T-helper 2 cell (primary cell): ENCODE data around the gene LGALS7B.
"Not testable (repeated sequence)": the region's sequence is repeated elsewhere in the genome, so short reads cannot be mapped to it uniquely, and the experiment has no call there.

ENCODE experiments used
- DNase-seq, 5 experiments: peaks; one replicate each; pipeline versions ENCODE4 v3.0.0 to v3.0.0-alpha.2; 2012 to 2022
- total RNA-seq, 2 donors: gene quantifications; one replicate each; lab custom pipeline; 2026; lab: John Stamatoyannopoulos, UW

The LGALS7B gene
- total RNA-seq = 0 reads per million in 2 donors

DNA sequence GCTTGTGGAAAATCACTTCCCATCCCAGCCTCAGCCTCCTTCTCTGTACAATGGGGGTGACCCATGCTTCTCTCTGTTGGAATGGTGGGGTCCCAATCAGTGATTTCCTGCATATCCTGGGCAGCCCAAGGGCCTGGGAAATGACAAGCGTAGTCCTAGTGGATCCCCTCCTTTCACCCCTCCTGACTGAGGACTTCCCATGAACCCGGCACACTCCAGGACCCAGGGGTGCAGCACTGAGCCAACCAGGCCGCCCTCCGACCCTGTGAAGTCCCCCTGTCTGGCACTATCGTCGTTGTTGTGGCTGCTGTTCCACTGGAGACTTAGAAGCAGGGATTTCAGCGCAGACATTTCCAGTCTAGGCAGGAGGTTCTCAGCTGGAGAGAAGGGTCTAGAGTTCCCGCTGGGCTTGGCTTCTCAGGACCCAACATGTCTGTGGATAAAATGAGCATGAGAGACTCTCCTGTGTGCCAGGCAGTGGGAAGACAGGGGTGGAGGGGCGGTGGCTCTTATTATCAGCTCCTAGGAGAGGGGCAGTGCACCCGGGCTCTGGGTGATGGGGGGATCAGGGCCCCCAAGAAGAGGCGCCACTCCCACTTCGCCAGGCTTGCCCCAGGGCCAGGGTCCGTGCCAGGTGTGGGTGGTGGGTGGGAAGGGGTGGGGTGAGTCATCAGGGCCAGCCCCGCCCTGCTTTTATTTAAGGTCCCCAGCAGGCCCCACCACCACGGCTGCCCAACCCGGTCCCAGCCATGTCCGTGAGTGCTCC lies at the start of gene LGALS7B:
Gene LGALS7B (plus strand): TSS at position 723 of the 766 bp plus-strand sequence. CDS start 27 bp downstream, at position 750.
- DNase-seq = no peak

DNA sequence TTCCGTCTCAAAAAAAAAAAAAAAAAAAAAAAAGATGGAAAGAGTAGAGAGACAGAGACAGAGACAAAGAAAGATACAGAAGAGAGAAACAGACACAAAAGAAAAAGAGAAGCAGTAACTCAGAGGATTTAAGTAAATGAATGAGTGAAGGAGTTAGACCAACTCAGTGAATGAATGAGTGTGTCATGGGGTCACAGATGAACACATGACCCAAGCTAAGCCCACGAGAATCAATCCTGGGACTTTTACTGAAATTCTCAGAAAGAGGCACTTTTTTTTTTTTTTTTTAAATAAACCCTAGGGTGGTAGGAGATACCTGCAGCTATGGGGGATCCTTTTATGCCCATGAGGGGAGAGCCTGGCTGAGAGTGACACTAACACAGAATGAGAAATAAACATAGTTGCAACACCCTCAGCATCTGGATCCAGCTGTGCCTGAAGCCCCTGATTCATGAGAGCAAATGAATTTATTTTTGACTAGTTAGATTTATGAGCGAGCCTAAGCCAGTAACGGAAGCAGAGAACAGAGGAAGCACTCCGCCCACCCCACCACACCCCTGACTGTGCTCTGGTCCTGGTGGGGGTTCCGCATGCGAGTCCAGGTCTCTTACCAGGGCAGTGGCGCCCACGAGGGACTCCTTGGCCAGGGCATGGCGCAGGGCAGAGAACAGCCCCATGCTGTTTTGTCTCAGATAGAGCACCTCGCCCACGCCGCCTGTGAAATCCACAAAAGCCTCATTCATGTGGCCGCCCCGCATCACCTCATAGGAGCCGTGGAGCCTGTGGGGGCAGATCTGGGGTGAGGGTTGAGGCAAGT lies 49.4 kb upstream of the LGALS7B start:
- no peak for DNase-seq

DNA sequence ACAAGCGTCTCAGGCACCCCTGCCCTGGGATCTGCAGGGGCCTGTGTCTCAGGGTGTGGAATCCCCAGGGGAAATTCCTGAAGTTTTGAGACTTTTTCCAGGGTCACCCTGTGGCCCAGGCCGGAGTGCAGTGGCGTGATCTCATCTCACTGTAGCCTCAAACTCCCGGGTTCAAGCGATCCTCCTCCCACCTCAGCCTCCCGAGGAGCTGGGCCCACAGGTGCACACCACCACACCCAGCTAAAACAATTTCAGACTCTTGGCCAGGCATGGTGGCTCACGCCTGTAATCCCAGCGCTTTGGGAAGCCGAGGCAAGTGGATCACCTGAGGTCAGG lies 48.8 kb upstream of the LGALS7B start:
- DNase-seq = no peak

DNA sequence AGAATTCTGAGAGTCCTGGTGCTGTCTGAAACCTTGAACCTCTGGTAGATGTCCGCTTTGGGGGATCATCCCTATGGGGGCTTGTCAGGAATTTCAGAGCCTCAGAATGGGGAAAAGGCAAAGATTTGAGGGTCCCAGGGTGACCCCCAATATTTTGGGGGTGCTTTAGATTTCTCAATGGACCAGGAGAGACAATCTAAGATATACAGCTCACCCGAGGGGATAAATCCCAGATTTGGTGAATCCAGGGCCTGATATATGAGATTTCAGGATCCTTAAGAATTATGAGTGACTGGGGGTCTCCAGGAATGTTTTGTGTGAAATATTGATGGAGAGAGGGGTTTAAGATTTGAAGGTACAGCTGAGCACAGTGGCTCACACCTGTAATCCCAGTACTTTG lies 48.1 kb upstream of the LGALS7B start:
- DNase-seq = no peak

DNA sequence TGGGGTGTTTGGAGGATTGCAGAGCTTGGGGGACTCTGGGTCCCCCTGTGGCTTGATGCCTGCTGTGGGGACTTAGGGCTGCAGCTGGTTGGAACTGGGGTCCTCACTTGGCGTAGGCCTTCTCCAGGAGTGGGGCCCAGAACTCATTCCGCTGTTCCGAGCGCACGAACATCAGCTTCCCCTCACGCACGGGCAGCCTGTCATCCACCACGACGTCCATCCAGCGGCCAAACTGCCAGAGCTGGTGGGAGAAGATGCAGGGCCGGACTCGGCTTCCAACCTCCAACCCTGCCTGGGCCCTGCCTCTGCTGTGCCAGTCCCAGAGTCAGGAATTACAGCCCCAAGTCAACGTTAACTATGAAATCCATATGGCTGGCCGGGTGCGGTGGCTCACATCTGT lies 47.3 kb upstream of the LGALS7B start:
- DNase-seq = no peak

DNA sequence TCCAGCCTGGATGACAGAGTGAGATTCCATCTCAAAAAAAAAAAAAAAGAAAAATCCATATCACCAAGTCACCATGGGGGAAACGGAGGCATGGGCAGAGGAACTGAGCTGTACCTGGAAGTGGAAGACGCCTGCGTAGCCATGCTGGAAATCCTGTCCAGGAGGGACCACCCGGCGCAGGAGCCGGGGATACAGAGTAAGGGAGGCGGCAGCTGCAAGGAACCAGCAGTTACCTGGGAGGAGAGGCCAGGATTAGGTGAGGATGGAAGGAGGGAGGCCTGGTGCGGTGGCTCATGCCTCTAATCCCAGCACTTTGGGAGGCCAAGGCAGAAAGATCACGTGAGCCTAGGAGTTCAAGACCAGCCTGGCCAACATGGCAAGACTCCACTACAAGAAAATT lies 46.7 kb upstream of the LGALS7B start:
- DNase-seq = no peak

DNA sequence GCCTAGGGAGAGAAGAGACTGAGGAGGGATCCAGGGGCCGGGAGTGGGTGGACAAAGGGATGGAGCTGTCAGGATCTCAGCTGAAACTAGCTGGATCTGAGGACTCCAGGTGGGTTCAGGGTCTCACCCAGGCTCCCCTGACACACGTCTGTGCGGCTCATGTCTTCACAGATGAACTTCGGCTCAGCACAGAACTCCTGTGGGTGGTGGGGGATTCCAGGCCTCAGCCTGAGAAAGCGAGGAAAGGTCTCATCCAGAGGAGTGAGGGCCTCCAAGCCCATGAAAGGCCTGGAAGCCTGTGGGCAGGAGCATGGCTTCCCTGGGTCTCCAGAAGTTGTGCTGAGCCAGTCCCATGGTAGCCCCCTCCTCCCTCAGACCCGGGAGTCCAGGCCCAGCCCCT lies 46.1 kb upstream of the LGALS7B start:
- DNase-seq = no peak

DNA sequence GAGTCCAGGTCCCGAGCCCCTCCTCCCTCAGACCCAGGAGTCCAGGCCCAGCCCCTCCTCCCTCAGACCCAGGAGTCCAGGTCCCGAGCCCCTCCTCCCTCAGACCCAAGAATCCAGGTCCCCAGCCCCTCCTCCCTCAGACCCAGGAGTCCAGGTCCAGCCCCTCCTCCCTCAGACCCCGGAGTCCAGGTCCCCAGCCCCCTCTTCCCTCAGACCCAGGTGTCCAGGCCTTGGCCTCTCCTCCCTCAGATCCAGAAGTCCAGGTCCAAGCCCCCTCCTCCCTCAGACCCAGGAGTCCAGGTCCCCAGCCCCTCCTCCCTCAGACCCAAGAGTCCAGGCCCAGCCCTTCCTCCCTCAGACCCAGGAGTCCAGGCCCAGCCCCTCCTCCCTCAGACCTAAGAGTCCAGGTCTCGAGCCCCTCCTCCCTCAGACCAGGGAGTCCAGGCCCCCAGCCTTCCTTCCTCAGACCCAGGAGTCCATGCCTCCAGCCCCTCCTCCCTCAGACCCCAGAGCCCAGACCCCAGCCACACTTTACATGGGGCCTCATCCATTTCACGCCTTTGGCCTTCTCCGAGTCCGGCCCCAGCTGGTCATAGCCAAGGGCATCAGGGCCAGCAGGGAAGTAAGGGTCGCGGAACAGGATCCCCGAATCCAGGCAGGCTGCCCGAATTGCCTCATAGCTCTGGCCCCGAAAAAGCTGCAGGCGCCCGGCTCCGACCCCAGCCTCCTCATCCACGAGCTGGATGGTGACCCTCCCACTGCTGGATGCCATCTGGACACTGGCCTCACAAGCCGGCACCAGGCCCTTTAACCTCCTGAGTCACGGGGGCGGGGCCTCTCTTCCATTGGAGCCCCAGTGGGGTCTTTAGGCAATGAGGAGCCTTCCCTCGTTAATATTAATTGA lies 45.4 kb upstream of the LGALS7B start:
- DNase-seq = no peak

DNA sequence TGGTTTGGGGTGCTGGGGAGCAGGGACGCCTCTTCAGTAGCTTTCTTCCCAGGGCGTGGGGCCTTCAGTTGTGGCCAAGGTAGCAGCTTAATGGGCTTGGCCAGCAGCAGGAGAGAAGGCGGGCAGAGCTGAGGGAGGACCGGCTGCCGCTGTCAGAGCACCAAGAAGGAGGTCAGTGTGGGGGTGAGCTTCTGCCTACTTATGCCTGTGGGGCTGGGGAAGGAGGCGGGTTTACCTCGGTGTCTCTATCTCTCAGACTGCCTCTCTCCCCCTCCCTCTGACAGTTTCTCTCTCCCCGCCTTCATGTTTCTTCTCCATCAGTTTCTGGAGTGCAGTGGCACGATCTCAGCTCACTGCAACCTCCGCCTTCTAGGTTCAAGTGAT lies 44.7 kb upstream of the LGALS7B start, which contains the start of gene CAPN12:
Gene CAPN12 (minus strand): TSS at position 177 of the 384 bp plus-strand sequence. CDS start 309 bp downstream, outside the sequence.
- no peak for DNase-seq

DNA sequence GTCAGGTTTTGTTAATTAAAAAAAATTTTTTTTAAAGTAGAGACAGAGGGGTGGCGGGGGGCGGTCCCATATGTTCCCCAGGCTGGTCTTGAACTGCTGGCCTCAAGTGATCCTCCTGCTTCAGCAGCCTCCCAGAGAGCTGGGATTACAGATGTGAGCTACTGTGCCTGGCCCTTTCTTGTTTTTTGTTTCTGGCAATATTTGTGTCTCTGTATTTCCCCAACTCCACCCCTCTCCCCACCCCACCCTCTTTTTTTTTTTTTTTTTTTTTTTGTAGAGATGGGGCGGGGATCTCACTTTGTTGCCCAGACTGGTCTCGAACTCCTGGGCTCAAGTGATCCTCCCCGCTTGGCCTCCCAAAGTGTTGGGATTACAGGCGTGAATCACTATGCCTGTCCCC lies 44.1 kb upstream of the LGALS7B start:
- DNase-seq = no peak

DNA sequence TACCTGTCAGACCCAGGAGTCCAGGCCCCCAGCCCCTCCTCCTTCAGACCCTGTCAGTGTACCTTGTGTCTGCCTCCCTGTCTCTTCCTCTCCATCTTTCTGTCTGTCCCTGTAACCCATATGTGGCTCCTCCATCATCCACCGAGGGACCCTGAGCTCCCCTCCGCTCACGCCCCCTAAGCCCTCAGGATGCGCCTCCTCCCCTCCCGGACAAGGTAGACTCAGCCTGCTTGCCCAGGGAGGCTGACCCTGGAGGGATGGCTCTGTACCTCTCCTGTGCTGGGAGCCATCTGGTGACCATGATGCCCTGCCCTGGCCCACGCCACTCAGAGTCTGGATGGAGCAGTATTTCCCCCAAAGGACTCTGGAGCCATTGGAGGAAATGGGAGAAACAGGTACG lies 43.7 kb upstream of the LGALS7B start:
- no peak for DNase-seq

DNA sequence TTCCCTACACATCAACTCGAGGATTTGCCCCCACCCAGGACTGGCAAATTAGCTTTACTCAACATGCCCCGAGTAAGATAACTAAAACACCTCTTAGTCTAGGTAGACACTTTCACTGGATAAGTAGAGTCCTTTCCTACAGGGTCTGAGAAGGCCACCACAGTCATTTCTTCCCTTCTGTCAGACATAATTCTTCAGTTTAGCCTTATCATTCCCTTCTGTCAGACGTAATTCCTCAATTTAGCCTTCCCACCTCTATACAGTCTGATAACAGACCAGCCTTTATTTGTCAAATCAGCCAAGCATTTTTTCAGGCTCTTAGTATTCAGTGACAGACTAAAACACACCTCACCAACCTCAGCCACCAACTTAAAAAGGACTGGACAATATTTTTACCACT lies 35.2 kb upstream of the LGALS7B start:
- not testable (repeated sequence) for DNase-seq

DNA sequence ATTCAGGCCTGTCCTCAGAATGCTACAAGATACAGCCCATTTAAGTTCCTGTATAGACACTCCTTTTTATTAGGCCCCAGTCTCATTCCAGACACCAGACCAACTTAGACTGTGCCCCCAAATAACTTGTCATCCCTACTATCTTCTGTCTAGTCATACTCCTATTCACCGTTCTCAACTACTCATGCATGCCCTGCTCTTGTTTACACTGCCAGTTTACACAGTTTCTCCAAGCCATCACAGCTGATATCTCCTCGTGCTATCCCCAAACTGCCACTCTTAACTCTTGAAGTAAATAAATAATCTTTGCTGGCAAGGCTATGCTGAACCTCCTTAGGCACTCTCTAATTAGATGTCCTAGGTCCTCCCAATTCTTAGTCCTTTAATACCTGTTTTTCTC lies 34.8 kb upstream of the LGALS7B start:
- not testable (repeated sequence) for DNase-seq

DNA sequence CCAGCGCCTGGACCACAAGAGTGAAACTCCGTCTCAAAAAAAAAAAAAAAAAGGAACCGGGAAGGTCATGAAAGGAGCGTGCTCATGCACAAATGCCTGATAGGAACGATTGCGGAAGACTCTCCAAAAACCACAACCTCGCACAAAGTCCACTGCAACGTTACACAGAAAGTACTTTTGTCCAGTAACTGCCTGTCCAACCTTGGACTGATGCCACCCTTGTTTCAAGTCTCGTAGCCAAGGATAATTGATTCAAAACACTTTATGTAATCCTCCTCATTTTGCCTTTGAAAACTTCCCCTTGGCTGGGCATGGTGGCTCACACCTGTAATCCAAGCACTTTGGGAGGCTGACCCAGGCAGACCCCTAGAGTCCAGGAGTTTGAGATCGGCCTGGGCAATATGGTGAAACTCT lies 29.4 kb upstream of the LGALS7B start:
- no peak for DNase-seq

DNA sequence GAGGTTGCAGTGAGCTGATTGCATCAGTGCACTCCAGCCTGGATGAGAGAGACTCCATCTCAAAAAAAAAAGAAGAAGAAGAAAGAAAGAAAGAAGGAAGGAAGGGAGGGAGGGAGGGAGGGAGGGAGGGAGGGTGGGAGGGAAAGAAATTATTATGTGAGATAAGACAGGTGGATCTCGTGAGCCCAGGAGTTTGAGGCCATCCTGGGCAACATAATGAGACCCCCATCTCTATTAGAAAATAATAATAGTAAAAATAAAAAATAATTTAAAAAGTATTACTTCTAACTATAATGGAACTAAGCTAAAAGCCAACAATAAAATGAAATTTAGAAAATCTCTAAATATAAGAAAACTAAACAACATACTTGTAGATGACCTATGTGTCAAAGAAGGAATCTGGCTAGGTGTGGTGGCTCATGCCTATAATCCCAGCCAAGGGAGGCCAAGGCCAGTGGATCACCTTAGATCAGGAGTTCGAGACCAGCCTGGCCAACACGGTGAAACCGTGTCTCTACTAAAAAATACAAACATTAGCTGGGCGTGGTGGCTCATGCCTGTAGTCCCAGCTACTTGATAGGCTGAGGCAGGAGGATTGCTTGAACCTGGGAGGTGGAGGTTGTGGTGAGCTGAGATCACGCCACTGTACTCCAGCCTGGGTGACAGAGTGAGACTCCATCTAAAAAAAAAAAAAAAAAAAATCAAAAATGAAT lies 28.0 kb upstream of the LGALS7B start:
- not testable (repeated sequence) for DNase-seq

DNA sequence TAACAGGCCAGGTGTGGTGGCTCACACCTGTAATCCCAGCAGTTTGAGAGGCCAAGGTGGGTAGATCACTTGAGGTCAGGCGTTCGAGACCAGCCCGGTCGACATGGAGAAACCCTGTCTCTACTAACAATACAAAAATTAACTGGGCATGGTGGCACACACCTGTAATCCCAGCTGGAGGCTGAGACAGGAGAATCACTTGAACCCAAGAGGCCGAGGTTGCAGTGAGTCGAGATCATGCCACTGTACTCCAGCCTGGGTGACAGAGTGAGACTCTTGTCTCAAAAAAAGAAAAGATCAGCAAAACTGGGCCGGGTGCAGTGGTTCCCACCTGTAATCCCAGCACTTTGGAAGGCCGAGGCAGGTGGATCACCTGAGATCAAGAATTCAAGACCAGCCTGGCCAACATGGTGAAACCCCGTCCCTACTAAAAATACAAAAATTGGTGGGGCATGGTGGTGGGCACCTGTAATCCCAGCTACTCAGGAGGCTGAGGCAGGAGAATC lies 27.1 kb upstream of the LGALS7B start:
- not testable (repeated sequence) for DNase-seq

DNA sequence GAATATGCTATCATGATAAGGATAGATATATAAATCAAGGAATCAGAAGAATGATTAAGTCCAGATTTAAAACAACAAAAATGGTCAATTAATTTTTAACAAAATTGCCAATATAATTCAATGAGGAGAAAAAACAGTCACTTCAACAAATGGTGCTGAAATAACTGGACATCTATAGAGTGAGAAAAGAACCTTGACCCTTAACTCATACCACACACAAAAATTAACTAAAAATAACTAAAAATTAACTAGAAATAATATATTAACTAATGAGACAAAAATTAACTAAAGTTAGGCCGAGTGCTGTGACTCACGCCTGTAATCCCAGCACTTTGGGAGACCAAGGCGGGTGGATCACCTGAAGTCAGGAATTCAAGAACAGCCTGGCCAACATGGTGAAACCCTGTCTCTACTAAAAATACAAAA lies 25.2 kb upstream of the LGALS7B start:
- DNase-seq = no peak

DNA sequence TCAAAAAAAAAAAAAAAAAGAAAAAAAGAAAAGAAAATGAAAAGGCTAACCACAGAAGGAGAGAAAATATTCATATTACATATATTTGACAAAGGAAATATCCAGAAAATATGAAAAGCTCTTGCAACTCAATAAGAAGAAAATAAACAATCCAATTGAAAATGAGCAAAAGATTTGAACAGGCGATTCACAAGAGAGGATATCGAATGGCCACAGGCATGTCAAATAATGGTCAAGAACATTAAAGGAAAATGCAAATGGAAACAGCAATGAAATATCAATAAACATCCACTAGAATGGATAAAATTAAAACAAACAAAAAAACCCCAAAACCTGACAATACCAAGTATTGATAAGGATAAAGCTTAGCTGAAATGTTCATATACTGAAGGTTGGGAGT lies 23.8 kb upstream of the LGALS7B start:
- no peak for DNase-seq

DNA sequence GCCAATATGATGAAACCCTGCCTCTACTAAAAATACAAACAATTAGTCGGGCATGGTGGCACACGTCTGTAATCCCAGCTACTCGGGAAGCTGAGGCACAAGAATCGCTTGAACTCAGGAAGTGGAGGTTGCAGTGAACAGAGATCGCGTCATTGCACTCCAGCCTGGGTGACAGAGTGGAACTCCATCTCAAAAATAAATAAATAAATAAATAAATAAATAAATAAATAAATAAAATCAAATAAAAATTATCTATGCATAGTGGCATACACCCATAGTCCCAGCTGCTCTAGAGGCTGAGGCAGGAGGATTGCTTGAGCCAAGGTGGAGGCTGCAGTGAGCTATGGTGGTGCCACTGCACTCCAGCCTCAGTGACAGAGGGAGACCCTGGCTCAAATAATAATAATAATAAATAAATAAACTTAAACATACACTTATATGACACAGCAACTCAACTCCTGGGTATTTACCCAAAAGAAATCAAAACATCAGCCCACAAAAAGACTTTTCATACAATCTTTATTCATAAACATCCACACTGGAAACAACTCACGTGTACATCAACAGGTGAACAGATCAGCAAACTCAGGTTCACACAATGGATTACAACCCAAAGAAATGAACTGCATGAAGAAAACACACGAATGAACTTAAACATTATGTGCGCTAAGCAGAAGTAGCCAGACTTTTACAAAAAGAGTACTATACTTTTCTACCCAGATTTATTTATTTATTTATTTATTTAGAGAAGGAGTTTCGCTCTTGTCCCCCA lies 22.5 kb upstream of the LGALS7B start:
- no peak for DNase-seq

DNA sequence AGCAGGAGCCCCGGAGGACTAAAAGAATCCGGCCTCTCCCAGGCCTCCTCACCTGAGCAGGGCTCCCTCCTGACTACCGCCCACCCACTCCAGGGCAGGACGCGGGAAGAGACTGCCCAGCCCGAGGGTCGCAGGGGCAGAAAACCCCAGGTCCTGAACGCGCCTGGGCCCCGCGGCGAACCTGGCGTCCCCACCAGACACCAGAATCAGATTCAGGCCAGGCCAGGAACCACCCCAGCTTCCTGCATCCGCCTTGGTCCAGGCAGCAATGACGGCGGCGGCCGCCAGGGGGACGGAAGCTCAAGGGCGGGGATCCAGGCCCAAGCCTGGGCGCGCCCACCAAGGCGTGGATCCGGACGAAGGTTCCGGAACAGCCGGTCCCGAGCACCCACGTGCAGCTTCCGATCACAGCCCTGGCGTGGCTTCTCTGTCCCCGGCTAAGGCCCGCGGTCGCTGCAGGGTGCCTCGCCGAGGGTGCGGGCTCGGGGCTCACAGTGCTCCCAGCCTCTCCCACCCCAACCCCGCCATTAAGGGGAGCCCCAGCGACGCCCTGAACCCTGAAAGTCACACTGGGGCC lies 19.3 kb upstream of the LGALS7B start:
- DNase-seq = peak; percentile 83 to 91 (median 87)
